Panc1 (cell line): ENCODE results near the gene RUFY1. TPM values are rescaled to one million over a fixed set of nuclear protein-coding genes. Genes with fewer than 3 reads are reported as not detected.
"Not testable (repeated sequence)": the region's sequence is repeated elsewhere in the genome, so short reads cannot be mapped to it uniquely, and the experiment has no call there.

Experiments used
- ATAC-seq: fragments of 200-7000 bp; cut with Tn5 transposase; 2 replicates; pipeline ENCODE4 v1.9.1; 2020; ENCODE audit warnings: mild to moderate bottlenecking, moderate library complexity
- BruUV-seq: library from RNA; stranded (reverse); fragments of 400-500 nt; replicated peaks from 2 replicates; lab custom pipeline; 2021; lab: Mats Ljungman, UMichigan
- CTCF ChIA-PET: fragments of 300-600 bp; sonication (Branson Sonifier 250); formaldehyde crosslinking; loops from one replicate; lab custom pipeline; 2022; ENCODE audit warnings: antibody characterized with exemption; lab: Charles Lee
- POLR2A ChIA-PET: fragments of 300-600 bp; sonication (Branson Sonifier 250); formaldehyde crosslinking; loops from one replicate; lab custom pipeline; 2022; ENCODE audit warnings: antibody characterized with exemption; lab: Charles Lee
- DNase-seq: peaks from one replicate; pipeline ENCODE4 v3.0.0-alpha.2; 2010; ENCODE audit warnings: low read depth, low spot score
- H3K27ac ChIP-seq: 2 replicates; pipeline ENCODE4 v1.5.1; 2011; ENCODE audit warnings: mild to moderate bottlenecking, low read length, inconsistent platforms
- H3K27me3 ChIP-seq: fragments of 200-500 bp; sonication (Bioruptor generic); 2 replicates; pipeline ENCODE4 v1.6.0; 2014; ENCODE audit warnings: low read length, inconsistent platforms; ENCODE audit not compliant: control insufficient read depth, insufficient read depth
- H3K36me3 ChIP-seq: fragments of 200-500 bp; sonication (Bioruptor generic); 2 replicates; pipeline ENCODE4 v1.5.1; 2014; ENCODE audit warnings: inconsistent platforms, mild to moderate bottlenecking, low read length, moderate library complexity; ENCODE audit not compliant: control insufficient read depth, insufficient read depth
- H3K4me1 ChIP-seq: 2 replicates; pipeline ENCODE4 v1.5.1; 2011; ENCODE audit warnings: inconsistent platforms, mild to moderate bottlenecking, low read length, moderate library complexity; ENCODE audit not compliant: control insufficient read depth, insufficient read depth
- H3K4me3 ChIP-seq, 2 experiments: 2 replicates each; pipeline ENCODE4 v1.5.1; 2011 to 2012; ENCODE audit warnings: low read depth in 2 of 2, low read length in 2 of 2, mild to moderate bottlenecking in 2 of 2, inconsistent platforms in 1 of 2, moderate library complexity in 1 of 2
- H3K9me3 ChIP-seq: fragments of 200-500 bp; sonication (Bioruptor generic); 2 replicates; pipeline ENCODE4 v1.5.1; 2014; ENCODE audit warnings: low read depth, mild to moderate bottlenecking, inconsistent platforms, low read length, moderate library complexity; ENCODE audit not compliant: control insufficient read depth, insufficient read depth
- CTCF ChIP-seq: fragments of 450-650 bp; IDR thresholded peaks from 2 replicates; pipeline ENCODE4 v1.5.1; 2017; ENCODE audit warnings: mild to moderate bottlenecking
- POLR2AphosphoS5 ChIP-seq: IDR thresholded peaks from 2 replicates; pipeline ENCODE4 v1.6.1; 2012; ENCODE audit warnings: mild to moderate bottlenecking, low read depth, low read length, moderate library complexity
- REST ChIP-seq, 2 experiments: IDR thresholded peaks; 2 replicates each; pipeline ENCODE4 v1.6.1; 2011 to 2012; ENCODE audit warnings: low read depth in 2 of 2, control low read depth in 1 of 2, low read length in 1 of 2, mild to moderate bottlenecking in 1 of 2, moderate library complexity in 1 of 2; ENCODE audit not compliant: insufficient read depth in 1 of 2
- SIN3A ChIP-seq: IDR thresholded peaks from 2 replicates; pipeline ENCODE4 v1.6.1; 2012; ENCODE audit warnings: low read depth, mild to moderate bottlenecking, low read length, moderate library complexity, borderline replicate concordance; ENCODE audit not compliant: insufficient read depth
- TCF7L2 ChIP-seq: IDR thresholded peaks from 2 replicates; pipeline ENCODE4 v1.6.1; 2011; ENCODE audit warnings: mild to moderate bottlenecking, low read depth, low read length, inconsistent platforms
- in situ Hi-C: cut with HindIII; loops from 2 replicates; pipeline ENCODE4 v1.10.0; 2016; ENCODE audit warnings: low sequenced_read_pairs, low pct_unique_long_range_greater_than_20kb
- intact Hi-C: fragments of 100-400 bp; cut with micrococcal nuclease; formaldehyde crosslinking; loops from one replicate; pipeline ENCODE4 v1.10.0; 2022; ENCODE audit not compliant: unreplicated experiment
- total RNA-seq: library from RNA; stranded (reverse); gene quantifications from one replicate; pipeline ENCODE4 v1.2.1, GENCODE V29; 2021; ENCODE audit not compliant: unreplicated experiment

The RUFY1 gene
- total RNA-seq, 1 experiment from 2014 or later = 66.3 TPM

GRCh38 chr5:179554981-179555380, 4.6 kb downstream of the RUFY1 start:
- no peak for DNase-seq
- ChIA-PET POLR2A (interaction anchor here (0.7 kb wide), 1 partner anchor 111 kb away, joined by 3 read pairs; no protein-coding TSS in a partner anchor), CTCF (no interaction called here)
- no peak overlapping the region for H3K27ac ChIP-seq
- no TSS peak for BruUV-seq
- in situ Hi-C loops = no loop called here
- intact Hi-C loops = no loop called here
- H3K4me3 ChIP-seq = no peak overlapping the region
- H3K4me1 ChIP-seq = peaks cover 15% of the 10 kb centered on the region
- ATAC-seq = no peak
- H3K9me3 ChIP-seq = no peaks in the 10 kb centered on the region
- no peaks in the 10 kb centered on the region for H3K27me3 ChIP-seq
- H3K36me3 ChIP-seq = peaks cover 2% of the 10 kb centered on the region; the same call in 1 of the 2 replicates
- TF ChIP-seq TCF7L2 = no peak
- TF ChIP-seq REST (IDR thresholded peaks at IDR 0.05; ENCODE audit: insufficient read depth in 1 of 2, low read depth in 2 of 2, low read length in 1 of 2) = no peak
- TF ChIP-seq SIN3A = no peak
- no peak for TF ChIP-seq CTCF
- no peak for TF ChIP-seq POLR2AphosphoS5

DNA sequence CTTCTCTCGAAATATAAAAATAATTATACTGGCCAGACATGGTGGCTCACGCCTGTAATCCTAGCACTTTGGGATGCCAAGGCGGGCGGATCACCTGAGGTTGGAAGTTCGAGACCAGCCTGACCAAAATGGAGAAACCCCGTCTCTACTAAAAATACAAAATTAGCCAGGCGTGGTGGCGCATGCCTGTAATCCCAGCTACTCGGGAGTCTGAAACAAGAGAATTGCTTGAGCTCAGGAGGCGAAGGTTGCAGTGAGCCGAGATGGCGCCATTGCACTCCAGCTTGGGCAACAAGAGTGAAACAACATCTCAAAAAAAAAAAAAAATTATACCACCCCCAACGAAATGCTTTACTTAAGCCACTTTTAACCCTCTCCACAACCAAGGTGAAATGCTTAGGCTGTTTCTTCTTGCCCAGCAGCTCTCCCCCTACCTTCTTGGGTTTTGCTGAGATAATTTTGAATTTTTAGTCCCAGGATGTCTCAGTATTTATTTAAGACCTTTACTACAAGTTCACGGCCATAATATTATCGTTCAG, 8.0 kb downstream of the RUFY1 start:
- H3K9me3 ChIP-seq, BruUV-seq, intact Hi-C loops, POLR2A ChIA-PET, CTCF ChIA-PET, H3K27me3 ChIP-seq, in situ Hi-C loops, ATAC-seq, DNase-seq, H3K4me1 ChIP-seq: not testable (repeated sequence)
- Histone ChIP-seq H3K27ac (peak overlapping the region; percentile 99), H3K36me3 (peaks cover 13% of the 10 kb centered on the region), H3K4me3 (peak overlapping the region; percentile 96 to 98; a peak in 3 of 4 replicates)

GRCh38 chr5:179558932-179559283, 8.6 kb downstream of the RUFY1 start:
- ATAC-seq = peak; percentile 49
- H3K4me3 ChIP-seq = peak overlapping the region; percentile 96 to 98
- intact Hi-C loops (no loop called here), in situ Hi-C loops (no loop called here)
- H3K4me1 ChIP-seq = peaks cover 9% of the 10 kb centered on the region; the same call in 1 of the 2 replicates
- H3K27me3 ChIP-seq = no peaks in the 10 kb centered on the region
- no peak for TF ChIP-seq TCF7L2
- TF ChIP-seq CTCF = no peak
- TF ChIP-seq SIN3A = no peak
- 0 out of 4 replicates have a peak, but pooled peaks of 1 of the 2 experiments have one; percentile 22 for TF ChIP-seq REST (IDR thresholded peaks at IDR 0.05; ENCODE audit: insufficient read depth in 1 of 2, low read depth in 2 of 2, low read length in 1 of 2)
- no peak for TF ChIP-seq POLR2AphosphoS5
- POLR2A ChIA-PET = interaction anchor here (0.7 to 0.9 kb wide), 3 partner anchors 8 to 65 kb away, joined by 3 to 7 read pairs (median 3); partner anchors contain the start of genes HNRNPH1 and RUFY1
- TSS peak; percentile 99 for BruUV-seq
- H3K27ac ChIP-seq = peak overlapping the region; percentile 99
- DNase-seq = no peak
- CTCF ChIA-PET = no interaction called here
- no peaks in the 10 kb centered on the region for H3K9me3 ChIP-seq
- peaks cover 13% of the 10 kb centered on the region for H3K36me3 ChIP-seq
